Memory B cell (primary cell): ENCODE measurements around the gene SIX3.

Experiments used
- ATAC-seq: fragments of 150-1000 bp; cut with Tn5 transposase; 2 replicates; pipeline ENCODE4 v1.10.0; 2021; ENCODE audit warnings: low read depth, mild to moderate bottlenecking, moderate library complexity
- DNase-seq, 2 donors: peaks; one replicate each; pipeline ENCODE4 v3.0.0; 2022; ENCODE audit warnings: low spot score in 2 of 2
- H3K27ac Mint-ChIP-seq: one replicate; pipeline ENCODE4 v1.8.0; 2022; ENCODE audit warnings: mild to moderate bottlenecking, moderate library complexity, mixed read lengths
- H3K27me3 Mint-ChIP-seq: one replicate; pipeline ENCODE4 v1.8.0; 2022; ENCODE audit warnings: mixed read lengths
- H3K36me3 Mint-ChIP-seq: one replicate; pipeline ENCODE4 v1.8.0; 2022; ENCODE audit warnings: mild to moderate bottlenecking, mixed read lengths
- H3K4me1 Mint-ChIP-seq: one replicate; pipeline ENCODE4 v1.8.0; 2022; ENCODE audit warnings: mixed read lengths
- H3K4me3 Mint-ChIP-seq: one replicate; pipeline ENCODE4 v1.8.0; 2022; ENCODE audit warnings: mild to moderate bottlenecking, moderate library complexity, mixed read lengths
- H3K9me3 Mint-ChIP-seq: one replicate; pipeline ENCODE4 v1.8.0; 2022; ENCODE audit warnings: mixed read lengths

Gene SIX3

DNA sequence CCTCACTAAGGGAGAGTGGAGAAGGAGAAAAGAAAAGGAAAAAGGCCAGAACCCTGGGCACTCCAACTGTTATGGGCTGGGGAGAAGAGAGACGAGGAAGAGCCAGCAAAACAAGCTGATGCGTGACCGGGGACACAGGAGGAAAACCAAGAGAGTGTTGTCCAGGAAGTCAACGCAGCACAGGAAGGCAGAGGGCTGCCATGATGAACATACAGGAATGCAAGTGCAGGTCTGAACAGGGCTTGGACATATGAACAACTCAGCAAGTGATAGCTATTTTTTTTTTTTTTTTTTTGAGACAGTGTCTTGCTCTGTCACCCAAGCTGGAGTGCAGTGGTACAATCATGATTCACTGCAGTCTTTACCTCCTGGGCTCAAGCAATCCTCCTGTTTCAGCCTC is 28.4 kb downstream of the SIX3 start:
- DNase-seq: no peak
- ATAC-seq: no peak
- H3K27ac Mint-ChIP-seq: no peak overlapping the region
- no peaks in the 10 kb centered on the region for H3K36me3 Mint-ChIP-seq
- peaks cover 5% of the 10 kb centered on the region for H3K4me1 Mint-ChIP-seq
- no peaks in the 10 kb centered on the region for H3K9me3 Mint-ChIP-seq
- H3K27me3 Mint-ChIP-seq: peaks cover 12% of the 10 kb centered on the region
- no peak overlapping the region for H3K4me3 Mint-ChIP-seq

DNA sequence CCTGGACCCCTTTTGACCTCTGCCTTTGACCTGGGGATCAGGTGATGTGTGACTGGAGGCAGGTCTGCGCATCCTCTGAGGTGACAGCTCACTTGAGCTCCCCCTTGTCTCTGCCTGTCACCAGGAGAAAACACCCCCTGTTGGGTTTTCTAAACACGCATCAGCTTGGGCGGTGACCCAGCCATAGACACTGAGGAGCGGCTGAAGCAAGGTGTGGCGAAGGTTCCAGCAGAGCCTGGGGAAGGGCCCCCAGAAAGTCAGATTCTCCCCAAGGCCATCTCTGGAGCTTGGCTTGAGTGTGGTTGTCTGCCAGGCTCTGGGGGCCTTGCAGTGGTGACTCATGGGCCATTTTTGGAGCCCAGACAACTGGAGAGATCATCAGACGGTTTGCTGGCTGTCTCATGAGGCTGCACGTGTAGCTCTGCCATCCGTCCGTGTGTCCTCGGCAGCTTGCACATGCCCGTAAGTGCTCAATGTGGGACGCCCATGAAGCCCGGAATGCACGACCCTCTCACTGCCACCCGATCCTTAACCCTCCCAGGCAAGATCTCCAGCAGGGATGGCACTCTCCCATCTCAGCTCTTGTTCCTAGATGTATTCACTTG is 29.4 kb downstream of the SIX3 start:
- Mint-ChIP-seq H3K9me3 (no peaks in the 10 kb centered on the region), H3K36me3 (no peaks in the 10 kb centered on the region), H3K4me3 (no peak overlapping the region), H3K27me3 (peaks cover 12% of the 10 kb centered on the region), H3K27ac (no peak overlapping the region), H3K4me1 (peaks cover 5% of the 10 kb centered on the region)
- no peak for ATAC-seq
- no peak for DNase-seq

GRCh38 chr2:44972771-44973535 is 31.5 kb downstream of the SIX3 start:
- no peaks in the 10 kb centered on the region for H3K9me3 Mint-ChIP-seq
- DNase-seq (no peak), ATAC-seq (no peak)
- H3K4me1 Mint-ChIP-seq: peaks cover 5% of the 10 kb centered on the region
- H3K36me3 Mint-ChIP-seq: no peaks in the 10 kb centered on the region
- H3K27me3 Mint-ChIP-seq: peaks cover 12% of the 10 kb centered on the region
- H3K27ac Mint-ChIP-seq: no peak overlapping the region
- H3K4me3 Mint-ChIP-seq: no peak overlapping the region

GRCh38 chr2:44974064-44974715 is 32.7 kb downstream of the SIX3 start:
- DNase-seq: no peak
- ATAC-seq: no peak
- peaks cover 12% of the 10 kb centered on the region for H3K27me3 Mint-ChIP-seq
- H3K27ac Mint-ChIP-seq: no peak overlapping the region
- no peaks in the 10 kb centered on the region for H3K9me3 Mint-ChIP-seq
- H3K4me1 Mint-ChIP-seq: peaks cover 5% of the 10 kb centered on the region
- H3K36me3 Mint-ChIP-seq: no peaks in the 10 kb centered on the region
- no peak overlapping the region for H3K4me3 Mint-ChIP-seq

GRCh38 chr2:44975571-44976450 is 34.3 kb downstream of the SIX3 start:
- H3K27me3 Mint-ChIP-seq: peaks cover 7% of the 10 kb centered on the region
- no peaks in the 10 kb centered on the region for H3K9me3 Mint-ChIP-seq
- H3K4me3 Mint-ChIP-seq: peak overlapping the region; percentile 51
- peak; percentile 34 for ATAC-seq
- peaks cover 5% of the 10 kb centered on the region for H3K4me1 Mint-ChIP-seq
- no peak overlapping the region for H3K27ac Mint-ChIP-seq
- DNase-seq: no peak
- no peaks in the 10 kb centered on the region for H3K36me3 Mint-ChIP-seq

GRCh38 chr2:44979581-44979980 is 38.1 kb downstream of the SIX3 start:
- Mint-ChIP-seq H3K27ac (no peak overlapping the region), H3K27me3 (peaks cover 13% of the 10 kb centered on the region), H3K4me1 (peaks cover 5% of the 10 kb centered on the region), H3K9me3 (no peaks in the 10 kb centered on the region), H3K36me3 (no peaks in the 10 kb centered on the region), H3K4me3 (no peak overlapping the region)
- DNase-seq: no peak
- no peak for ATAC-seq

- ATAC-seq: no peak
- H3K27me3 Mint-ChIP-seq: peaks cover 13% of the 10 kb centered on the region
- no peak overlapping the region for H3K27ac Mint-ChIP-seq
Measured at GRCh38 chr2:44980751-44981713, 39.5 kb downstream of the SIX3 start.

GRCh38 chr2:44981714-44982108 is 40.2 kb downstream of the SIX3 start:
- Mint-ChIP-seq H3K4me3 (no peak overlapping the region), H3K27me3 (peaks cover 13% of the 10 kb centered on the region), H3K4me1 (peaks cover 5% of the 10 kb centered on the region), H3K27ac (no peak overlapping the region), H3K36me3 (no peaks in the 10 kb centered on the region), H3K9me3 (no peaks in the 10 kb centered on the region)
- ATAC-seq (peak; percentile 65), DNase-seq (peak; percentile 63 to 71)

More at GRCh38 chr2:44980751-44981713, 39.5 kb downstream of the SIX3 start:
- peaks cover 5% of the 10 kb centered on the region for H3K4me1 Mint-ChIP-seq
- H3K9me3 Mint-ChIP-seq: no peaks in the 10 kb centered on the region
- DNase-seq: no peak
- no peak overlapping the region for H3K4me3 Mint-ChIP-seq
- H3K36me3 Mint-ChIP-seq: no peaks in the 10 kb centered on the region

DNA sequence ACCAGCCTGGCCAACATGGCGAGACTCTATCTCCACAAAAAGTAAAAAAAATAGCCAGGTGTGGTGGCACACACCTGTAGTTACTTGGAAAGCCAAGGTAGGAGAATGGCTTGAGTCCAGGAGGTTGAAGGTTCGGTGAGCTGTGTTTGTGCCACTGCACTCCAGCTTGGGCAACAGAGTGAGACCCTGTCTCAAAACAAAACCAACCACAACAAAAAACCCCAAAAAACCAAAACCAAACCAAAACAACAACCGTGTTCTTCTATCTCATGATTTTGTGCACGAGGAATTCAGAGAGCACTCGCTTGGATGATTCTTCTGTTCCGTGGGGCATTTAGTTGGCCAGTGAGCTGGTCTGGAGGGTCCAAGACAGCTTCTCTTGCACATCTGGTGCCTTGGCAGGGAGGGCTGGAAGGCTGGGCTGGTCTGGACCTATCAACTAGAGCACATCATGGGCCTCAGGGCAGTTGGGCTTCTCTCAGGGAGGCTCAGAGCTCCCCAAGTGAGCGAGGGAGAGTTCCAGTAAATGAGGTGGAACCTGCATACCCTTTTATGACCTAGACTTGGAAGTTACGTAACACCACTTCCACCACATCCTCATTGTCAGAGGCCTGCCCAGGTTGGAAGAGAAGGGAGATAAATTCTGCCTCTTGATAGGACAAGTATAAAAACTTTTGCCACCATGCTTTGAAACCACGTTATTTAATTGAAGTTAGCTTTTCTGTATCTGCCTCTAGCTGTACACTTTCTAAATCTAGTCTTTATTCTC is 42.5 kb downstream of the SIX3 start:
- Mint-ChIP-seq H3K36me3 (no peaks in the 10 kb centered on the region), H3K4me3 (no peak overlapping the region), H3K27ac (no peak overlapping the region), H3K9me3 (peaks cover 5% of the 10 kb centered on the region), H3K4me1 (peaks cover 5% of the 10 kb centered on the region), H3K27me3 (peaks cover 10% of the 10 kb centered on the region)
- ATAC-seq (no peak), DNase-seq (no peak)

- no peak for DNase-seq
- peaks cover 17% of the 10 kb centered on the region for H3K9me3 Mint-ChIP-seq
- peaks cover 16% of the 10 kb centered on the region for H3K27me3 Mint-ChIP-seq
- no peak overlapping the region for H3K4me3 Mint-ChIP-seq
- peaks cover 3% of the 10 kb centered on the region for H3K36me3 Mint-ChIP-seq
- no peaks in the 10 kb centered on the region for H3K4me1 Mint-ChIP-seq
- ATAC-seq: no peak
- no peak overlapping the region for H3K27ac Mint-ChIP-seq
Measured at GRCh38 chr2:44989176-44989575, 47.7 kb downstream of the SIX3 start.

DNA sequence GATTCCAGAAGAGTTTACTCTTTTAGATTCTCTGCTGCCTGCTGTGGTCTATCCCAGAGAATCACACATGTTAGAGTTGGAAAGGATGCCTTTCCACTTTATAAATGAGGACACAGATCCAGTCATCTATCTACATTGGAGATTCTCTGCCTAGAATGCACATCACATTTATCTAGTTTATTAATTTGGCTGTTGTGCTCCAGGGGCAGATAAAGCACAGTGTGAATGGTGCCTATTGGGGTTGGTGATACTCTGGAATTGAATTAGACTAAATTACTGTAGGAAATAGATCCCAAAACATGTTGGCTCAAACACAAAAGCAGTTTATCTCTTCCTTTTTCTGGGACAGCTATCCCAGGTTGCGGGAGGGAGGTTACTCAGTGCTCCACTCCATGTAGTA is 52.9 kb downstream of the SIX3 start:
- peaks cover 27% of the 10 kb centered on the region for H3K27me3 Mint-ChIP-seq
- H3K9me3 Mint-ChIP-seq: peaks cover 12% of the 10 kb centered on the region
- H3K27ac Mint-ChIP-seq: no peak overlapping the region
- no peak overlapping the region for H3K4me3 Mint-ChIP-seq
- no peak for ATAC-seq
- no peaks in the 10 kb centered on the region for H3K4me1 Mint-ChIP-seq
- H3K36me3 Mint-ChIP-seq: peaks cover 3% of the 10 kb centered on the region
- DNase-seq: no peak
